Colonic mucosa (tissue), 4 donors: ENCODE results near the gene NFKBIL1. TPM values are rescaled to one million over a fixed set of nuclear protein-coding genes. Genes with fewer than 3 reads are reported as not detected.

Experiments
- DNase-seq: peaks from one replicate; pipeline ENCODE4 v3.0.0-alpha.2; 2020
- H3K27ac ChIP-seq: fragments of 200-600 bp; one replicate; pipeline ENCODE4 v1.8.0; 2021
- H3K27me3 ChIP-seq: fragments of 200-600 bp; one replicate; pipeline ENCODE4 v1.8.0; 2021
- H3K36me3 ChIP-seq: fragments of 200-600 bp; one replicate; pipeline ENCODE4 v1.8.0; 2021
- H3K4me1 ChIP-seq: fragments of 200-600 bp; one replicate; pipeline ENCODE4 v1.8.0; 2021; ENCODE audit warnings: mild to moderate bottlenecking
- H3K4me3 ChIP-seq: fragments of 200-600 bp; one replicate; pipeline ENCODE4 v1.8.0; 2021
- H3K9ac ChIP-seq, 2 donors: one replicate each; pipeline ENCODE4 v1.7.0; 2013; ENCODE audit warnings: control low read depth in 2 of 2, low read depth in 2 of 2, low read length in 2 of 2
- H3K9me3 ChIP-seq: fragments of 200-600 bp; one replicate; pipeline ENCODE4 v1.8.0; 2021
- CTCF ChIP-seq: fragments of 200-600 bp; IDR thresholded peaks from one replicate; pipeline ENCODE4 v1.8.0; 2022; ENCODE audit warnings: antibody characterized with exemption, mild to moderate bottlenecking
- intact Hi-C: fragments of 100-400 bp; cut with DNase I; formaldehyde crosslinking; loops from one replicate; pipeline ENCODE4 v1.14.1; 2022
- total RNA-seq, 2 donors: library from RNA; stranded (reverse); fragmentation: NEBNext Ultra II Directional in 1 of 2; extraction: Animal tissue kit (Norgen Biotek cat#: 25700) in 1 of 2; gene quantifications; one replicate each; pipeline ENCODE4 v1.2.1, GENCODE V29; 2021
- donor health status: healthy.
- donor health status: DM: no; HTN: no; CAD: no.
- donor health status: DM: no; HTN: no; CAD: no.

NFKBIL1 gene
- total RNA-seq, 2 donors from 2014 or later: 16.1 to 18.8 TPM

- Histone ChIP-seq H3K27me3 (no peaks in the 10 kb centered on the region), H3K4me3 (peak overlapping the region; percentile 83), H3K27ac (peak overlapping the region; percentile 78), H3K4me1 (peaks cover 4% of the 10 kb centered on the region), H3K9ac (peak overlapping the region in 1 of 2 donors; percentile 87), H3K9me3 (no peaks in the 10 kb centered on the region), H3K36me3 (no peaks in the 10 kb centered on the region)
- intact Hi-C loops: no loop called here
- TF ChIP-seq CTCF: no peak
- no peak for DNase-seq
Measured at GRCh38 chr6:31579546-31580437, 32.4 kb downstream of the NFKBIL1 start.

GRCh38 chr6:31580438-31580740 is 33.0 kb downstream of the NFKBIL1 start:
- Histone ChIP-seq H3K27ac (peak overlapping the region; percentile 78), H3K9ac (peak overlapping the region; percentile 82 to 87), H3K4me3 (peak overlapping the region; percentile 83), H3K27me3 (no peaks in the 10 kb centered on the region), H3K9me3 (no peaks in the 10 kb centered on the region), H3K36me3 (no peaks in the 10 kb centered on the region), H3K4me1 (peaks cover 4% of the 10 kb centered on the region)
- TF ChIP-seq CTCF: no peak
- intact Hi-C loops: no loop called here
- DNase-seq: no peak

GRCh38 chr6:31580807-31581433 is 33.5 kb downstream of the NFKBIL1 start:
- Histone ChIP-seq H3K9me3 (no peaks in the 10 kb centered on the region), H3K4me3 (peak overlapping the region; percentile 83), H3K27ac (peak overlapping the region; percentile 78), H3K9ac (peak overlapping the region; percentile 82 to 87), H3K4me1 (peaks cover 4% of the 10 kb centered on the region), H3K36me3 (no peaks in the 10 kb centered on the region), H3K27me3 (no peaks in the 10 kb centered on the region)
- DNase-seq: peak; percentile 88
- TF ChIP-seq CTCF: peak; percentile 99
- intact Hi-C loops: no loop called here

- Histone ChIP-seq H3K4me3 (peak overlapping the region; percentile 83), H3K27me3 (no peaks in the 10 kb centered on the region), H3K4me1 (peaks cover 4% of the 10 kb centered on the region), H3K9me3 (no peaks in the 10 kb centered on the region), H3K27ac (peak overlapping the region; percentile 78), H3K36me3 (no peaks in the 10 kb centered on the region), H3K9ac (peak overlapping the region; percentile 82 to 87)
- no peak for DNase-seq
- TF ChIP-seq CTCF: no peak
- intact Hi-C loops: no loop called here
Measured at GRCh38 chr6:31581434-31582229, 34.2 kb downstream of the NFKBIL1 start.

GRCh38 chr6:31582230-31582643 is 34.8 kb downstream of the NFKBIL1 start, which contains the start of gene LTB:
TSS of gene LTB (minus strand) at chr6:31582424. CDS start at chr6:31582417, 7 bp downstream.
- Histone ChIP-seq H3K36me3 (no peaks in the 10 kb centered on the region), H3K27ac (peak within 1 kb of the TSS; percentile 78), H3K4me3 (peak within 1 kb of the TSS; percentile 83), H3K9ac (peak within 1 kb of the TSS; percentile 82 to 87), H3K27me3 (no peaks in the 10 kb centered on the region), H3K9me3 (no peaks in the 10 kb centered on the region), H3K4me1 (peaks cover 4% of the 10 kb centered on the region)
- DNase-seq: no peak
- intact Hi-C loops: no loop called here
- no peak for TF ChIP-seq CTCF
